SK-N-SH treated with all-trans-retinoic acid at 6 μM for 48 hours (cell line): ENCODE measurements around the gene TFAP2B.

Source experiments
- ATAC-seq: fragments of 200-7000 bp; cut with Tn5 transposase; 3 replicates; pipeline ENCODE4 v1.9.1; 2020; ENCODE audit warnings: mild to moderate bottlenecking, moderate library complexity
- ARNTL ChIP-seq: fragments of 450-650 bp; formaldehyde crosslinking; IDR thresholded peaks from 2 replicates; pipeline ENCODE4 v1.5.0; 2020; ENCODE audit warnings: low read depth, mild to moderate bottlenecking, moderate library complexity, borderline replicate concordance
- BACH2 ChIP-seq: fragments of 250-450 bp; sonication (Bioruptor Pico); IDR thresholded peaks from 2 replicates; pipeline ENCODE4 v1.9.0; 2021; ENCODE audit warnings: mild to moderate bottlenecking, borderline replicate concordance
- CSDC2 ChIP-seq: fragments of 250-450 bp; sonication (Bioruptor Pico); IDR thresholded peaks from 2 replicates; pipeline ENCODE4 v1.5.0; 2020; ENCODE audit warnings: mild to moderate bottlenecking, moderate library complexity
- ESRRG ChIP-seq: fragments of 250-450 bp; sonication (Bioruptor Pico); IDR thresholded peaks from 2 replicates; pipeline ENCODE4 v1.6.1; 2021; ENCODE audit warnings: mild to moderate bottlenecking
- GLIS3 ChIP-seq: fragments of 250-450 bp; sonication (Bioruptor Pico); IDR thresholded peaks from 2 replicates; pipeline ENCODE4 v1.5.0; 2020; ENCODE audit warnings: mild to moderate bottlenecking, moderate library complexity
- ISL1 ChIP-seq: fragments of 250-450 bp; sonication (Bioruptor Pico); IDR thresholded peaks from 2 replicates; pipeline ENCODE4 v2.1.2; 2022; ENCODE audit warnings: mild to moderate bottlenecking, moderate library complexity
- OSR1 ChIP-seq: fragments of 250-450 bp; sonication (Bioruptor Pico); IDR thresholded peaks from 2 replicates; pipeline ENCODE4 v1.8.0; 2022; ENCODE audit warnings: moderate library complexity, mild to moderate bottlenecking, inconsistent platforms
- RARB ChIP-seq: fragments of 250-450 bp; sonication (Bioruptor Pico); IDR thresholded peaks from 2 replicates; pipeline ENCODE4 v1.8.0; 2021; ENCODE audit warnings: mild to moderate bottlenecking, moderate library complexity
- SNAI2 ChIP-seq: fragments of 250-450 bp; sonication (Bioruptor Pico); IDR thresholded peaks from 2 replicates; pipeline ENCODE4 v1.5.0; 2020; ENCODE audit warnings: mild to moderate bottlenecking, moderate library complexity
- TCF4 ChIP-seq: fragments of 250-450 bp; sonication (Bioruptor Pico); IDR thresholded peaks from 2 replicates; pipeline ENCODE4 v1.8.0; 2021; ENCODE audit warnings: mild to moderate bottlenecking, moderate library complexity, borderline replicate concordance
- TOX ChIP-seq: fragments of 250-450 bp; sonication (Bioruptor Pico); IDR thresholded peaks from 2 replicates; pipeline ENCODE4 v1.8.0; 2021; ENCODE audit warnings: mild to moderate bottlenecking, moderate library complexity, borderline replicate concordance
- ZC3H10 ChIP-seq: fragments of 250-450 bp; sonication (Bioruptor Pico); IDR thresholded peaks from 2 replicates; pipeline ENCODE4 v1.5.1; 2021; ENCODE audit warnings: mild to moderate bottlenecking, moderate library complexity
- ZFP3 ChIP-seq: fragments of 250-450 bp; sonication (Bioruptor Pico); IDR thresholded peaks from 2 replicates; pipeline ENCODE4 v1.5.0; 2020; ENCODE audit warnings: mild to moderate bottlenecking, moderate library complexity
- ZFP30 ChIP-seq: fragments of 450-650 bp; formaldehyde crosslinking; IDR thresholded peaks from 2 replicates; pipeline ENCODE4 v1.5.0; 2022; ENCODE audit warnings: mild to moderate bottlenecking, moderate library complexity
- ZNF565 ChIP-seq: fragments of 450-650 bp; formaldehyde crosslinking; conservative IDR thresholded peaks from 2 replicates; pipeline ENCODE4 v1.5.0; 2020; ENCODE audit warnings: low read depth, mild to moderate bottlenecking, moderate library complexity
- ZNF70 ChIP-seq: fragments of 450-650 bp; formaldehyde crosslinking; IDR thresholded peaks from 2 replicates; pipeline ENCODE4 v1.5.0; 2020; ENCODE audit warnings: mild to moderate bottlenecking, moderate library complexity
- ZNF8 ChIP-seq: fragments of 450-650 bp; formaldehyde crosslinking; IDR thresholded peaks from 2 replicates; pipeline ENCODE4 v1.5.0; 2020; ENCODE audit warnings: mild to moderate bottlenecking, moderate library complexity
- TF ChIP-seq, protein P1 (sequence below): fragments of 250-450 bp; sonication (Bioruptor Pico); IDR thresholded peaks from 2 replicates; pipeline ENCODE4 v1.5.1; 2020; ENCODE audit warnings: low read depth, mild to moderate bottlenecking, moderate library complexity
- TF ChIP-seq, protein P2 (sequence below): fragments of 250-450 bp; sonication (Bioruptor Pico); IDR thresholded peaks from 2 replicates; pipeline ENCODE4 v1.5.0; 2020; ENCODE audit warnings: mild to moderate bottlenecking, moderate library complexity
- TF ChIP-seq, protein P3 (sequence below): fragments of 250-450 bp; sonication (Bioruptor Pico); IDR thresholded peaks from 2 replicates; pipeline ENCODE4 v1.5.1; 2021; ENCODE audit warnings: mild to moderate bottlenecking, moderate library complexity
- TF ChIP-seq, protein P4 (sequence below): fragments of 250-450 bp; sonication (Bioruptor Pico); IDR thresholded peaks from 2 replicates; pipeline ENCODE4 v1.8.0; 2020; ENCODE audit warnings: mild to moderate bottlenecking, moderate library complexity, borderline replicate concordance
- TF ChIP-seq, protein P5 (sequence below): fragments of 250-450 bp; sonication (Bioruptor Pico); IDR thresholded peaks from 2 replicates; pipeline ENCODE4 v1.8.0; 2021; ENCODE audit warnings: low read depth, mild to moderate bottlenecking, moderate library complexity, borderline replicate concordance

TFAP2B gene

DNA sequence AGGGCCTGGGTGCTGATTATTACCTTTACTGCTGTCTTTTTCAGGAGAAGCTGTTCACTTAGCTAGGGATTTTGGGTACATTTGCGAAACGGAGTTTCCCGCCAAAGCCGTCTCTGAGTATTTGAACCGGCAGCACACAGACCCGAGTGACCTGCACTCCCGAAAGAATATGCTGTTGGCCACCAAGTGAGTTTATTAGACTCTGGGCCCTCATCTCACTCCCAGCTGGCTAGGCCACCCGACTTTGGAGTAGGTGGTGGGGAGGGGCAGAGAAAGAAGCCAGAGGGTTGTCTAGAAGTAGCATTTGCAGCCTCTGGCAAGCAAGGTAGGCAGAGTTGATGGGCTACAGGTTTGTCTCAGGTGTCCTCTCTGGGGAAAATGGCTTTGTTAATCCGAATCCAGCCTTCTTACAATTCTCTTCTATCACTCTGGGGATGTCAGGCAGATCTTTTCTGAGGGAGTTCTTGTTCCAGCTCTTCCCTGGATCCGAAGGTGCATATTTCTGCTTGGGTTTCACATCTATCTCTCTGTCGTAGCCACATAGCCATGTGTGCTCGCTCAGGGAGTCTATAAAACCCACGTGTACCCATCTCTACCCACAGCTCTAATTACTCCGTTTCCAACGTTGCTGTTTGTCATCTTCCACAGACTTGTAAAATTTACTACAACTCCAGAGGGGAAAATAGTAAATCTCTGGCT, 21.6 kb downstream of the TFAP2B start:
- TF ChIP-seq CSDC2 (CRISPR knock-in tag) = no peak
- no peak for TF ChIP-seq BACH2
- TF ChIP-seq, protein P1, sequence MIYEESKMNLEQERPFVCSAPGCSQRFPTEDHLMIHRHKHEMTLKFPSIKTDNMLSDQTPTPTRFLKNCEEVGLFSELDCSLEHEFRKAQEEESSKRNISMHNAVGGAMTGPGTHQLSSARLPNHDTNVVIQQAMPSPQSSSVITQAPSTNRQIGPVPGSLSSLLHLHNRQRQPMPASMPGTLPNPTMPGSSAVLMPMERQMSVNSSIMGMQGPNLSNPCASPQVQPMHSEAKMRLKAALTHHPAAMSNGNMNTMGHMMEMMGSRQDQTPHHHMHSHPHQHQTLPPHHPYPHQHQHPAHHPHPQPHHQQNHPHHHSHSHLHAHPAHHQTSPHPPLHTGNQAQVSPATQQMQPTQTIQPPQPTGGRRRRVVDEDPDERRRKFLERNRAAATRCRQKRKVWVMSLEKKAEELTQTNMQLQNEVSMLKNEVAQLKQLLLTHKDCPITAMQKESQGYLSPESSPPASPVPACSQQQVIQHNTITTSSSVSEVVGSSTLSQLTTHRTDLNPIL = no peak
- no peak for TF ChIP-seq RARB (CRISPR knock-in tag)
- TF ChIP-seq, protein P2, sequence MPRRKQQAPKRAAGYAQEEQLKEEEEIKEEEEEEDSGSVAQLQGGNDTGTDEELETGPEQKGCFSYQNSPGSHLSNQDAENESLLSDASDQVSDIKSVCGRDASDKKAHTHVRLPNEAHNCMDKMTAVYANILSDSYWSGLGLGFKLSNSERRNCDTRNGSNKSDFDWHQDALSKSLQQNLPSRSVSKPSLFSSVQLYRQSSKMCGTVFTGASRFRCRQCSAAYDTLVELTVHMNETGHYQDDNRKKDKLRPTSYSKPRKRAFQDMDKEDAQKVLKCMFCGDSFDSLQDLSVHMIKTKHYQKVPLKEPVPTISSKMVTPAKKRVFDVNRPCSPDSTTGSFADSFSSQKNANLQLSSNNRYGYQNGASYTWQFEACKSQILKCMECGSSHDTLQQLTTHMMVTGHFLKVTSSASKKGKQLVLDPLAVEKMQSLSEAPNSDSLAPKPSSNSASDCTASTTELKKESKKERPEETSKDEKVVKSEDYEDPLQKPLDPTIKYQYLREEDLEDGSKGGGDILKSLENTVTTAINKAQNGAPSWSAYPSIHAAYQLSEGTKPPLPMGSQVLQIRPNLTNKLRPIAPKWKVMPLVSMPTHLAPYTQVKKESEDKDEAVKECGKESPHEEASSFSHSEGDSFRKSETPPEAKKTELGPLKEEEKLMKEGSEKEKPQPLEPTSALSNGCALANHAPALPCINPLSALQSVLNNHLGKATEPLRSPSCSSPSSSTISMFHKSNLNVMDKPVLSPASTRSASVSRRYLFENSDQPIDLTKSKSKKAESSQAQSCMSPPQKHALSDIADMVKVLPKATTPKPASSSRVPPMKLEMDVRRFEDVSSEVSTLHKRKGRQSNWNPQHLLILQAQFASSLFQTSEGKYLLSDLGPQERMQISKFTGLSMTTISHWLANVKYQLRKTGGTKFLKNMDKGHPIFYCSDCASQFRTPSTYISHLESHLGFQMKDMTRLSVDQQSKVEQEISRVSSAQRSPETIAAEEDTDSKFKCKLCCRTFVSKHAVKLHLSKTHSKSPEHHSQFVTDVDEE (CRISPR knock-in tag) = no peak
- no peak for TF ChIP-seq TCF4 (CRISPR knock-in tag)
- no peak for TF ChIP-seq ZNF70 (CRISPR knock-in tag)
- ATAC-seq = no peak

DNA sequence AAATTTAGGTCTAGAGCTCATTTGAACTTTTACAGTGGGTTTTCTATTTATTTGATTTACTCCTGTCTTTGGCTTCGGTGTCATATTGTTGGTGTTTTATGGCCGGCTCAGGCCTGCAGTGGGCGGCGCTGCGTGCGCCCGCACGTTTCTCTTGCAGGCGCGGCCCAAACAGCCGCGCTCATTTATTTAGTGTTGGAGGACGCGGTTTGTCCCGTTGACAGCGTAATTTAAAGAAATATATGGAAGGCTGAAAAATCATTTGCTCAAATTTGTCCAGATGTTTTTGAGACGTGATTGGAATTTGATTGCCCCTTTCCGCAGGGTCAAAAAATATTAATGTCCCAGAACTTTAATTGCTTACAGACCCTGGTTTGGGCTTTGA, 22.1 kb downstream of the TFAP2B start:
- ATAC-seq = no peak
- TF ChIP-seq ZFP30 (CRISPR knock-in tag) = no peak
- TF ChIP-seq, protein P3, sequence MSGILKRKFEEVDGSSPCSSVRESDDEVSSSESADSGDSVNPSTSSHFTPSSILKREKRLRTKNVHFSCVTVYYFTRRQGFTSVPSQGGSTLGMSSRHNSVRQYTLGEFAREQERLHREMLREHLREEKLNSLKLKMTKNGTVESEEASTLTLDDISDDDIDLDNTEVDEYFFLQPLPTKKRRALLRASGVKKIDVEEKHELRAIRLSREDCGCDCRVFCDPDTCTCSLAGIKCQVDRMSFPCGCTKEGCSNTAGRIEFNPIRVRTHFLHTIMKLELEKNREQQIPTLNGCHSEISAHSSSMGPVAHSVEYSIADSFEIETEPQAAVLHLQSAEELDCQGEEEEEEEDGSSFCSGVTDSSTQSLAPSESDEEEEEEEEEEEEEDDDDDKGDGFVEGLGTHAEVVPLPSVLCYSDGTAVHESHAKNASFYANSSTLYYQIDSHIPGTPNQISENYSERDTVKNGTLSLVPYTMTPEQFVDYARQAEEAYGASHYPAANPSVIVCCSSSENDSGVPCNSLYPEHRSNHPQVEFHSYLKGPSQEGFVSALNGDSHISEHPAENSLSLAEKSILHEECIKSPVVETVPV = no peak
- TF ChIP-seq ARNTL (CRISPR knock-in tag) = no peak
- TF ChIP-seq ZFP3 = no peak
- TF ChIP-seq, all 23 proteins: peak for 0

DNA sequence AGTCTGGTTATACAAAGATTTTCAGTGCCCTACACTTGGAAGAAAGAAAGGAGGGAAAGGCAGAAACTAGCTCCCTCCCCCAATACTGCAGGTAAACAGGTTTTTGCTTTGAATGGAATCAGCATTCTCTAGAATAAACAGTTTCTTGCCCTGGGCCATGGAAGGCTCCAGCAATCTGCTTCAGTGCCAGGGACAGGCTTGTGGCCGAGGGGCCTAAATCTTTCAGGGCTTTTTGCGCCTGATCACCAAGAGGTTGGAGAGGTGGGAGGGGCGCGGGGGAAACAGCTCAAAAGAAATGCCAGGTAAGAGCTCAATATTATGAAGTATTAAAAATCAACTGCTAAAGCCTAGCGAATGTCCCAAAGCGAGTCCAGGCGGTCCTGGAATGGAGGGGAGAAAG, 23.8 kb downstream of the TFAP2B start:
- TF ChIP-seq, protein P2 (CRISPR knock-in tag) = no peak
- TF ChIP-seq TOX (no peak), ZNF8 (CRISPR knock-in tag) (no peak), ISL1 (no peak), SNAI2 (no peak), ZNF70 (CRISPR knock-in tag) (no peak), ESRRG (CRISPR knock-in tag) (no peak), ZNF565 (CRISPR knock-in tag) (no peak), ZFP3 (no peak), GLIS3 (no peak), BACH2 (no peak), CSDC2 (CRISPR knock-in tag) (no peak), ZC3H10 (no peak), OSR1 (CRISPR knock-in tag) (no peak), RARB (CRISPR knock-in tag) (no peak), ZFP30 (CRISPR knock-in tag) (no peak), TCF4 (CRISPR knock-in tag) (no peak)
- TF ChIP-seq, protein P4, sequence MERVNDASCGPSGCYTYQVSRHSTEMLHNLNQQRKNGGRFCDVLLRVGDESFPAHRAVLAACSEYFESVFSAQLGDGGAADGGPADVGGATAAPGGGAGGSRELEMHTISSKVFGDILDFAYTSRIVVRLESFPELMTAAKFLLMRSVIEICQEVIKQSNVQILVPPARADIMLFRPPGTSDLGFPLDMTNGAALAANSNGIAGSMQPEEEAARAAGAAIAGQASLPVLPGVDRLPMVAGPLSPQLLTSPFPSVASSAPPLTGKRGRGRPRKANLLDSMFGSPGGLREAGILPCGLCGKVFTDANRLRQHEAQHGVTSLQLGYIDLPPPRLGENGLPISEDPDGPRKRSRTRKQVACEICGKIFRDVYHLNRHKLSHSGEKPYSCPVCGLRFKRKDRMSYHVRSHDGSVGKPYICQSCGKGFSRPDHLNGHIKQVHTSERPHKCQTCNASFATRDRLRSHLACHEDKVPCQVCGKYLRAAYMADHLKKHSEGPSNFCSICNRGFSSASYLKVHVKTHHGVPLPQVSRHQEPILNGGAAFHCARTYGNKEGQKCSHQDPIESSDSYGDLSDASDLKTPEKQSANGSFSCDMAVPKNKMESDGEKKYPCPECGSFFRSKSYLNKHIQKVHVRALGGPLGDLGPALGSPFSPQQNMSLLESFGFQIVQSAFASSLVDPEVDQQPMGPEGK (CRISPR knock-in tag) = no peak
- TF ChIP-seq, protein P5, sequence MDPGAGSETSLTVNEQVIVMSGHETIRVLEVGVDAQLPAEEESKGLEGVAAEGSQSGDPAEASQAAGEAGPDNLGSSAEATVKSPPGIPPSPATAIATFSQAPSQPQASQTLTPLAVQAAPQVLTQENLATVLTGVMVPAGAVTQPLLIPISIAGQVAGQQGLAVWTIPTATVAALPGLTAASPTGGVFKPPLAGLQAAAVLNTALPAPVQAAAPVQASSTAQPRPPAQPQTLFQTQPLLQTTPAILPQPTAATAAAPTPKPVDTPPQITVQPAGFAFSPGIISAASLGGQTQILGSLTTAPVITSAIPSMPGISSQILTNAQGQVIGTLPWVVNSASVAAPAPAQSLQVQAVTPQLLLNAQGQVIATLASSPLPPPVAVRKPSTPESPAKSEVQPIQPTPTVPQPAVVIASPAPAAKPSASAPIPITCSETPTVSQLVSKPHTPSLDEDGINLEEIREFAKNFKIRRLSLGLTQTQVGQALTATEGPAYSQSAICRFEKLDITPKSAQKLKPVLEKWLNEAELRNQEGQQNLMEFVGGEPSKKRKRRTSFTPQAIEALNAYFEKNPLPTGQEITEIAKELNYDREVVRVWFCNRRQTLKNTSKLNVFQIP (CRISPR knock-in tag) = no peak
- TF ChIP-seq, protein P1 = no peak
- no peak for ATAC-seq
